Neural crest cell (in vitro differentiated cells): ENCODE results near the gene GOT2. TPM values are rescaled to one million over a fixed set of nuclear protein-coding genes. Genes with fewer than 3 reads are reported as not detected.

Source experiments
- DNase-seq: peaks from one replicate; pipeline ENCODE4 v3.0.0; 2021; ENCODE audit warnings: low read depth, mixed read lengths, low spot score
- H3K27ac Mint-ChIP-seq: one replicate; pipeline ENCODE4 v1.8.0; 2021; ENCODE audit warnings: mild to moderate bottlenecking, mixed read lengths; ENCODE audit not compliant: unreplicated experiment
- H3K27me3 Mint-ChIP-seq: 2 replicates; pipeline ENCODE4 v1.8.0; 2021; ENCODE audit warnings: low read depth, mild to moderate bottlenecking, mixed read lengths
- H3K36me3 Mint-ChIP-seq: 2 replicates; pipeline ENCODE4 v1.8.0; 2021; ENCODE audit warnings: low read depth, mild to moderate bottlenecking, mixed read lengths
- H3K4me1 Mint-ChIP-seq: 2 replicates; pipeline ENCODE4 v1.8.0; 2021; ENCODE audit warnings: mixed read lengths
- H3K4me3 Mint-ChIP-seq: one replicate; pipeline ENCODE4 v1.8.0; 2021; ENCODE audit warnings: mild to moderate bottlenecking, mixed read lengths
- H3K9me3 Mint-ChIP-seq: 2 replicates; pipeline ENCODE4 v1.8.0; 2021; ENCODE audit warnings: mixed read lengths
- CTCF ChIP-seq: fragments of 200-600 bp; sonication (generic); conservative IDR thresholded peaks from 2 replicates; pipeline ENCODE4 v1.5.0; 2021; ENCODE audit warnings: antibody characterized with exemption, mild to moderate bottlenecking
- total RNA-seq: library from RNA; stranded (reverse); gene quantifications from 2 replicates; pipeline ENCODE4 v1.2.1, GENCODE V29; 2021

Gene GOT2
- total RNA-seq, 1 donor from 2014 or later = 128 TPM

DNA sequence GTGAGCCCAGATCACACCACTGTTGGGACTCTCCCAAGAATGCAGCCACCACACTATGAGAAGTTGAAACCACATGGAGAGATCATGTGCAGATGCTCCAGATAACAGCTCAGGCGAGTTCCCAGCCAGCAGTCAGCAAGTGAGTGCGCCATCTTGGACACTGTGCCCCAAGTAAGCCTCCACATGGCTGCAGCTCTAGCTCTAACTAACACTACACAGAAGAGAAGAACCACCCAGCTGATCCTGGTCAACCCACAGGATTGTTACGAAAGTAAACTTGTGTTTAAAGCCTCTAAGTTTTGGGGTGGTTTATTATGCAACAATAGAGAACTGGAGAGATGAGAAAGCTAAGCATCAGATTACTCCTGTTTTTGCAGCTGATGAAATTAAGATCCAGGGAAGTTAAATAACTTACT is 75.3 kb downstream of the GOT2 start:
- H3K4me1 Mint-ChIP-seq = peaks cover 16% of the 10 kb centered on the region
- no peak for DNase-seq
- no peak for TF ChIP-seq CTCF
- H3K9me3 Mint-ChIP-seq = no peaks in the 10 kb centered on the region
- no peaks in the 10 kb centered on the region for H3K27me3 Mint-ChIP-seq
- no peak overlapping the region for H3K4me3 Mint-ChIP-seq
- no peak overlapping the region for H3K27ac Mint-ChIP-seq
- no peaks in the 10 kb centered on the region for H3K36me3 Mint-ChIP-seq

Other genes with a start within 250 kb of the GOT2 start
- gene NDRG4, start 234.2 kb downstream of the GOT2 start, total RNA-seq = 52.5 and 58.9 TPM in 2 replicates
- 34.0 and 35.6 TPM in 2 replicates for gene SETD6, start 218.8 kb downstream of the GOT2 start, total RNA-seq
- 247 and 254 TPM in 2 replicates for gene CNOT1, start 104.5 kb downstream of the GOT2 start, total RNA-seq
- gene SLC38A7, start 49.5 kb downstream of the GOT2 start, total RNA-seq = 31.7 and 31.8 TPM in 2 replicates